Liver (tissue), 3 donors: Measurements from ENCODE around the gene TAS2R1.

Source experiments
- EGR1 ChIP-seq, 2 donors: IDR thresholded peaks; 2 replicates each; pipeline ENCODE4 v1.6.1; 2016 to 2018; ENCODE audit warnings: antibody characterized with exemption in 2 of 2, low read depth in 2 of 2
- FOXA1 ChIP-seq: IDR thresholded peaks from 2 replicates; pipeline ENCODE4 v1.6.1; 2016; ENCODE audit warnings: antibody characterized with exemption
- GABPA ChIP-seq, 2 donors: IDR thresholded peaks in 1 of 2; conservative IDR thresholded peaks in 1 of 2; 2 replicates each; pipeline ENCODE4 v1.6.1; 2016; ENCODE audit warnings: antibody characterized with exemption in 2 of 2, mild to moderate bottlenecking in 1 of 2, moderate library complexity in 1 of 2
- JUND ChIP-seq, 2 donors: IDR thresholded peaks; 2 replicates each; pipeline ENCODE4 v1.6.1; 2016; ENCODE audit warnings: antibody characterized with exemption in 2 of 2
- RAD21 ChIP-seq, 2 donors: IDR thresholded peaks; 2 replicates each; pipeline ENCODE4 v1.6.1; 2016; ENCODE audit warnings: antibody characterized with exemption in 2 of 2, mild to moderate bottlenecking in 2 of 2
- TAF1 ChIP-seq: conservative IDR thresholded peaks from 2 replicates; pipeline ENCODE4 v1.6.1; 2016; ENCODE audit warnings: antibody characterized with exemption, mild to moderate bottlenecking
- TF ChIP-seq, protein P1 (sequence below): IDR thresholded peaks from 2 replicates; pipeline ENCODE4 v1.6.1; 2016; ENCODE audit warnings: antibody characterized with exemption
- TF ChIP-seq, protein P2 (sequence below): fragments of 150-350 bp; IDR thresholded peaks from 2 replicates; pipeline ENCODE4 v1.5.1; 2017; ENCODE audit warnings: improper control_type of control experiment, low read depth, low read length; ENCODE audit not compliant: missing input control
- TF ChIP-seq, protein P3 (sequence below): IDR thresholded peaks from 2 replicates; pipeline ENCODE4 v1.6.1; 2016; ENCODE audit warnings: antibody characterized with exemption
- TF ChIP-seq, protein P4 (sequence below): IDR thresholded peaks from 2 replicates; pipeline ENCODE4 v1.6.1; 2016; ENCODE audit warnings: antibody characterized with exemption, mild to moderate bottlenecking
- donor health status: healthy.
- donor health status: healthy.

DNA sequence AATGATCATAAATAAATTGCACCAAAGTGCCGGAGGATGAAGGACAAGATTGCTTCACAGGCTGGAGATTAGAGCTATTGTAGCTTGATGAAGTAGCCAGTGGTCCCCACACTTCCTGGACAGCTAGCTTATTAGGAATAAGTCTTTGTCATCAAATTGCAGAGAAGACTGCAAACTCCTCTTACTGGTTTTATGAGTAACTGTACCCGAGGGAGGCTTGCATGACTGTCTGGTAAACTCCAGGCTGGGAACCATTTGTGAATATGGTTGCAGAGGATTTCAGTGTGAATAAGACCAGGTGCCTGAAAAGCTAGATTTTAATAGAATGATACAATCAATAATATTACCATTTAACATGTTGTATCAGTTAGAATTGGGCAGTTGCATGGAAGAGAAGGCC, 47.7 kb downstream of the TAS2R1 start:
- TF ChIP-seq, protein P1, sequence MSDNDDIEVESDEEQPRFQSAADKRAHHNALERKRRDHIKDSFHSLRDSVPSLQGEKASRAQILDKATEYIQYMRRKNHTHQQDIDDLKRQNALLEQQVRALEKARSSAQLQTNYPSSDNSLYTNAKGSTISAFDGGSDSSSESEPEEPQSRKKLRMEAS = no peak
- TF ChIP-seq EGR1 (IDR thresholded peaks at IDR 0.05; ENCODE audit: low read depth in 2 of 2) (no peak), RAD21 (IDR thresholded peaks at IDR 0.05) (no peak), GABPA (IDR thresholded peaks at IDR 0.05 in 1 of 2, conservative IDR thresholded peaks at IDR 0.05 in 1 of 2) (no peak), FOXA1 (no peak), JUND (IDR thresholded peaks at IDR 0.05) (no peak), TAF1 (no peak)
- TF ChIP-seq, protein P2, sequence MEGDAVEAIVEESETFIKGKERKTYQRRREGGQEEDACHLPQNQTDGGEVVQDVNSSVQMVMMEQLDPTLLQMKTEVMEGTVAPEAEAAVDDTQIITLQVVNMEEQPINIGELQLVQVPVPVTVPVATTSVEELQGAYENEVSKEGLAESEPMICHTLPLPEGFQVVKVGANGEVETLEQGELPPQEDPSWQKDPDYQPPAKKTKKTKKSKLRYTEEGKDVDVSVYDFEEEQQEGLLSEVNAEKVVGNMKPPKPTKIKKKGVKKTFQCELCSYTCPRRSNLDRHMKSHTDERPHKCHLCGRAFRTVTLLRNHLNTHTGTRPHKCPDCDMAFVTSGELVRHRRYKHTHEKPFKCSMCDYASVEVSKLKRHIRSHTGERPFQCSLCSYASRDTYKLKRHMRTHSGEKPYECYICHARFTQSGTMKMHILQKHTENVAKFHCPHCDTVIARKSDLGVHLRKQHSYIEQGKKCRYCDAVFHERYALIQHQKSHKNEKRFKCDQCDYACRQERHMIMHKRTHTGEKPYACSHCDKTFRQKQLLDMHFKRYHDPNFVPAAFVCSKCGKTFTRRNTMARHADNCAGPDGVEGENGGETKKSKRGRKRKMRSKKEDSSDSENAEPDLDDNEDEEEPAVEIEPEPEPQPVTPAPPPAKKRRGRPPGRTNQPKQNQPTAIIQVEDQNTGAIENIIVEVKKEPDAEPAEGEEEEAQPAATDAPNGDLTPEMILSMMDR = no peak
- TF ChIP-seq, protein P3, sequence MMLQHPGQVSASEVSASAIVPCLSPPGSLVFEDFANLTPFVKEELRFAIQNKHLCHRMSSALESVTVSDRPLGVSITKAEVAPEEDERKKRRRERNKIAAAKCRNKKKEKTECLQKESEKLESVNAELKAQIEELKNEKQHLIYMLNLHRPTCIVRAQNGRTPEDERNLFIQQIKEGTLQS = no peak
- TF ChIP-seq, protein P4, sequence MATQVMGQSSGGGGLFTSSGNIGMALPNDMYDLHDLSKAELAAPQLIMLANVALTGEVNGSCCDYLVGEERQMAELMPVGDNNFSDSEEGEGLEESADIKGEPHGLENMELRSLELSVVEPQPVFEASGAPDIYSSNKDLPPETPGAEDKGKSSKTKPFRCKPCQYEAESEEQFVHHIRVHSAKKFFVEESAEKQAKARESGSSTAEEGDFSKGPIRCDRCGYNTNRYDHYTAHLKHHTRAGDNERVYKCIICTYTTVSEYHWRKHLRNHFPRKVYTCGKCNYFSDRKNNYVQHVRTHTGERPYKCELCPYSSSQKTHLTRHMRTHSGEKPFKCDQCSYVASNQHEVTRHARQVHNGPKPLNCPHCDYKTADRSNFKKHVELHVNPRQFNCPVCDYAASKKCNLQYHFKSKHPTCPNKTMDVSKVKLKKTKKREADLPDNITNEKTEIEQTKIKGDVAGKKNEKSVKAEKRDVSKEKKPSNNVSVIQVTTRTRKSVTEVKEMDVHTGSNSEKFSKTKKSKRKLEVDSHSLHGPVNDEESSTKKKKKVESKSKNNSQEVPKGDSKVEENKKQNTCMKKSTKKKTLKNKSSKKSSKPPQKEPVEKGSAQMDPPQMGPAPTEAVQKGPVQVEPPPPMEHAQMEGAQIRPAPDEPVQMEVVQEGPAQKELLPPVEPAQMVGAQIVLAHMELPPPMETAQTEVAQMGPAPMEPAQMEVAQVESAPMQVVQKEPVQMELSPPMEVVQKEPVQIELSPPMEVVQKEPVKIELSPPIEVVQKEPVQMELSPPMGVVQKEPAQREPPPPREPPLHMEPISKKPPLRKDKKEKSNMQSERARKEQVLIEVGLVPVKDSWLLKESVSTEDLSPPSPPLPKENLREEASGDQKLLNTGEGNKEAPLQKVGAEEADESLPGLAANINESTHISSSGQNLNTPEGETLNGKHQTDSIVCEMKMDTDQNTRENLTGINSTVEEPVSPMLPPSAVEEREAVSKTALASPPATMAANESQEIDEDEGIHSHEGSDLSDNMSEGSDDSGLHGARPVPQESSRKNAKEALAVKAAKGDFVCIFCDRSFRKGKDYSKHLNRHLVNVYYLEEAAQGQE = no peak
